ENCODE data around the gene VSTM1. TPM values are rescaled to one million over a fixed set of nuclear protein-coding genes. Genes with fewer than 3 reads are reported as not detected.

VSTM1 gene
- total RNA-seq: not detected
- not detected for polyA plus RNA-seq
- long read RNA-seq, donor 1: 0 reads
- long read RNA-seq, donor 2: 0 reads

- intact Hi-C loops (cut with DNase I): no loop called here
- no peaks in the 10 kb centered on the region for H3K4me1 ChIP-seq (ENCODE audit: control insufficient read depth in 1 of 2, insufficient read depth in 2 of 2, low read length in 2 of 2)
- no peak within 1 kb of the TSS for H3K4me3 ChIP-seq (ENCODE audit: low read length in 2 of 2)
- DNase-seq (peak in 1 of 2 donors; percentile 63), ATAC-seq (ENCODE audit: low FRiP score) (no peak)
- H3K27me3 ChIP-seq (ENCODE audit: control insufficient read depth in 1 of 2, insufficient read depth in 2 of 2, low read length in 1 of 2): no peaks in the 10 kb centered on the region
- 81 to 82% methylated on average over 34 of the region's 34 CpGs for WGBS, 2 donors
- no peaks in the 10 kb centered on the region for H3K36me3 ChIP-seq (ENCODE audit: control insufficient read depth in 1 of 2, insufficient read depth in 2 of 2, low read length in 1 of 2)
- peaks cover 3% of the 10 kb centered on the region for H3K9me3 ChIP-seq (ENCODE audit: control insufficient read depth, low read length)
- no peak within 1 kb of the TSS for H3K27ac ChIP-seq (ENCODE audit: low read depth in 1 of 2, low read length in 2 of 2)
These were observed at the start of gene VSTM1 for GRCh38 chr19:54063350-54064116. TSS of gene VSTM1 (minus strand) at chr19:54063897. CDS start at chr19:54063777, 120 bp downstream.

- Histone ChIP-seq H3K9me3 (ENCODE audit: control insufficient read depth, low read length) (no peaks in the 10 kb centered on the region), H3K4me1 (ENCODE audit: control insufficient read depth in 1 of 2, insufficient read depth in 2 of 2, low read length in 2 of 2) (no peaks in the 10 kb centered on the region), H3K36me3 (ENCODE audit: control insufficient read depth in 1 of 2, insufficient read depth in 2 of 2, low read length in 1 of 2) (peaks cover 0 to 2% of the 10 kb centered on the region in 2 donors), H3K27me3 (ENCODE audit: control insufficient read depth in 1 of 2, insufficient read depth in 2 of 2, low read length in 1 of 2) (no peaks in the 10 kb centered on the region), H3K4me3 (ENCODE audit: low read length in 2 of 2) (no peak overlapping the region), H3K27ac (ENCODE audit: low read depth in 1 of 2, low read length in 2 of 2) (no peak overlapping the region)
- DNase-seq (peak in 1 of 2 donors; percentile 48), ATAC-seq (ENCODE audit: low FRiP score) (no peak)
- intact Hi-C loops (cut with DNase I): loop anchor here (10.0 kb wide), 2 partner anchors 245 to 265 kb away; partner anchors contain the start of gene MYADM (in 1 of the 2)
- WGBS, 2 donors: 66 to 77% methylated on average over 6 of the region's 6 CpGs
These were observed 46.0 kb upstream of the VSTM1 start for GRCh38 chr19:54109651-54110050.

- DNase-seq (no peak), ATAC-seq (ENCODE audit: low FRiP score) (no peak)
- Histone ChIP-seq H3K9me3 (ENCODE audit: control insufficient read depth, low read length) (no peaks in the 10 kb centered on the region), H3K36me3 (ENCODE audit: control insufficient read depth in 1 of 2, insufficient read depth in 2 of 2, low read length in 1 of 2) (peaks cover 0 to 2% of the 10 kb centered on the region in 2 donors), H3K4me1 (ENCODE audit: control insufficient read depth in 1 of 2, insufficient read depth in 2 of 2, low read length in 2 of 2) (peaks cover 0 to under 1% of the 10 kb centered on the region in 2 donors), H3K4me3 (ENCODE audit: low read length in 2 of 2) (no peak overlapping the region), H3K27me3 (ENCODE audit: control insufficient read depth in 1 of 2, insufficient read depth in 2 of 2, low read length in 1 of 2) (no peaks in the 10 kb centered on the region), H3K27ac (ENCODE audit: low read depth in 1 of 2, low read length in 2 of 2) (no peak overlapping the region)
- intact Hi-C loops (cut with DNase I): loop anchor here in 1 of 2 donors (10.0 kb wide), 1 partner anchor 264 kb away; no protein-coding TSS in a partner anchor
- WGBS, 2 donors: 74 to 81% methylated on average over 7 of the region's 7 CpGs
These were observed 44.8 kb upstream of the VSTM1 start for GRCh38 chr19:54108496-54108895.

GRCh38 chr19:54107876-54108490 lies 44.3 kb upstream of the VSTM1 start:
- intact Hi-C loops (cut with DNase I): loop anchor here in 1 of 2 donors (10.0 kb wide), 1 partner anchor 263 kb away; no protein-coding TSS in a partner anchor
- H3K4me1 ChIP-seq (ENCODE audit: control insufficient read depth in 1 of 2, insufficient read depth in 2 of 2, low read length in 2 of 2): peaks cover 0 to 2% of the 10 kb centered on the region in 2 donors
- peaks cover 0 to 2% of the 10 kb centered on the region in 2 donors for H3K36me3 ChIP-seq (ENCODE audit: control insufficient read depth in 1 of 2, insufficient read depth in 2 of 2, low read length in 1 of 2)
- H3K27me3 ChIP-seq (ENCODE audit: control insufficient read depth in 1 of 2, insufficient read depth in 2 of 2, low read length in 1 of 2): no peaks in the 10 kb centered on the region
- no peak overlapping the region for H3K4me3 ChIP-seq (ENCODE audit: low read length in 2 of 2)
- no peaks in the 10 kb centered on the region for H3K9me3 ChIP-seq (ENCODE audit: control insufficient read depth, low read length)
- DNase-seq: peak; percentile 40 to 67
- no peak overlapping the region for H3K27ac ChIP-seq (ENCODE audit: low read depth in 1 of 2, low read length in 2 of 2)
- no peak for ATAC-seq (ENCODE audit: low FRiP score)
- 80 to 84% methylated on average over 20 to 21 of the region's 21 CpGs for WGBS, 2 donors

GRCh38 chr19:54106716-54107115 lies 43.0 kb upstream of the VSTM1 start:
- H3K4me3 ChIP-seq (ENCODE audit: low read length in 2 of 2): no peak overlapping the region
- H3K36me3 ChIP-seq (ENCODE audit: control insufficient read depth in 1 of 2, insufficient read depth in 2 of 2, low read length in 1 of 2): peaks cover 0 to 2% of the 10 kb centered on the region in 2 donors
- intact Hi-C loops (cut with DNase I): loop anchor here in 1 of 2 donors (10.0 kb wide), 1 partner anchor 262 kb away; no protein-coding TSS in a partner anchor
- peak in 1 of 2 donors; percentile 39 for DNase-seq
- H3K27me3 ChIP-seq (ENCODE audit: control insufficient read depth in 1 of 2, insufficient read depth in 2 of 2, low read length in 1 of 2): no peaks in the 10 kb centered on the region
- peaks cover 0 to 2% of the 10 kb centered on the region in 2 donors for H3K4me1 ChIP-seq (ENCODE audit: control insufficient read depth in 1 of 2, insufficient read depth in 2 of 2, low read length in 2 of 2)
- H3K27ac ChIP-seq (ENCODE audit: low read depth in 1 of 2, low read length in 2 of 2): no peak overlapping the region
- H3K9me3 ChIP-seq (ENCODE audit: control insufficient read depth, low read length): no peaks in the 10 kb centered on the region
- WGBS, 2 donors: 74 to 76% methylated on average over 15 of the region's 15 CpGs
- no peak for ATAC-seq (ENCODE audit: low FRiP score)

- 94 to 95% methylated on average over 10 of the region's 10 CpGs for WGBS, 2 donors
- Histone ChIP-seq H3K27me3 (ENCODE audit: control insufficient read depth in 1 of 2, insufficient read depth in 2 of 2, low read length in 1 of 2) (no peaks in the 10 kb centered on the region), H3K9me3 (ENCODE audit: control insufficient read depth, low read length) (no peaks in the 10 kb centered on the region), H3K36me3 (ENCODE audit: control insufficient read depth in 1 of 2, insufficient read depth in 2 of 2, low read length in 1 of 2) (peaks cover 0 to 2% of the 10 kb centered on the region in 2 donors), H3K27ac (ENCODE audit: low read depth in 1 of 2, low read length in 2 of 2) (no peak overlapping the region), H3K4me3 (ENCODE audit: low read length in 2 of 2) (no peak overlapping the region), H3K4me1 (ENCODE audit: control insufficient read depth in 1 of 2, insufficient read depth in 2 of 2, low read length in 2 of 2) (peaks cover 0 to 2% of the 10 kb centered on the region in 2 donors)
- intact Hi-C loops (cut with DNase I): loop anchor here in 1 of 2 donors (10.0 kb wide), 1 partner anchor 261 kb away; no protein-coding TSS in a partner anchor
- DNase-seq (peak in 1 of 2 donors; percentile 10), ATAC-seq (ENCODE audit: low FRiP score) (no peak)
These were observed 42.1 kb upstream of the VSTM1 start for GRCh38 chr19:54105796-54106195.

- Histone ChIP-seq H3K4me3 (ENCODE audit: low read length in 2 of 2) (no peak overlapping the region), H3K4me1 (ENCODE audit: control insufficient read depth in 1 of 2, insufficient read depth in 2 of 2, low read length in 2 of 2) (peaks cover 0 to 2% of the 10 kb centered on the region in 2 donors), H3K36me3 (ENCODE audit: control insufficient read depth in 1 of 2, insufficient read depth in 2 of 2, low read length in 1 of 2) (peaks cover 0 to 2% of the 10 kb centered on the region in 2 donors), H3K9me3 (ENCODE audit: control insufficient read depth, low read length) (no peaks in the 10 kb centered on the region), H3K27ac (ENCODE audit: low read depth in 1 of 2, low read length in 2 of 2) (no peak overlapping the region), H3K27me3 (ENCODE audit: control insufficient read depth in 1 of 2, insufficient read depth in 2 of 2, low read length in 1 of 2) (no peaks in the 10 kb centered on the region)
- ATAC-seq (ENCODE audit: low FRiP score) (no peak), DNase-seq (peak; percentile 42 to 56)
- intact Hi-C loops (cut with DNase I): loop anchor here in 1 of 2 donors (10.0 kb wide), 1 partner anchor 260 kb away; no protein-coding TSS in a partner anchor
- WGBS, 2 donors: 87 to 90% methylated on average over 11 of the region's 11 CpGs
These were observed 41.5 kb upstream of the VSTM1 start for GRCh38 chr19:54104998-54105715.

All from aorta (tissue), 5 donors.